GM12878 (cell line): ENCODE results near the gene SMPD3. TPM values are rescaled to one million over a fixed set of nuclear protein-coding genes. Genes with fewer than 3 reads are reported as not detected.

ENCODE experiments used
- ATAC-seq: fragments of 200-7000 bp; cut with Tn5 transposase; 3 replicates; pipeline ENCODE4 v1.9.1; 2020; ENCODE audit warnings: mild to moderate bottlenecking, moderate library complexity
- BruUV-seq: library from RNA; stranded (reverse); fragments of 400-500 nt; replicated peaks from 2 replicates; lab custom pipeline; 2021; lab: Mats Ljungman, UMichigan
- CTCF ChIA-PET: fragments of 300-600 bp; sonication (Branson Sonifier 250); formaldehyde crosslinking; extraction: SDS; loops from one replicate; lab custom pipeline; 2021; ENCODE audit warnings: inconsistent platforms; lab: Yijun Ruan, JAX
- POLR2A ChIA-PET: fragments of 350-600 bp; formaldehyde crosslinking; extraction: SDS; loops from one replicate; lab custom pipeline; 2021; ENCODE audit warnings: inconsistent platforms; lab: Charles Lee
- RAD21 ChIA-PET: fragments of 300-600 bp; sonication (Branson Sonifier 250); formaldehyde crosslinking; loops from one replicate; lab custom pipeline; 2023; ENCODE audit warnings: antibody characterized with exemption; ENCODE audit not compliant: unreplicated experiment; lab: Charles Lee
- SMC1A ChIA-PET: fragments of 300-600 bp; sonication (Branson Sonifier 250); formaldehyde crosslinking; loops from one replicate; lab custom pipeline; 2023; ENCODE audit not compliant: unreplicated experiment, uncharacterized antibody; lab: Charles Lee
- DNase-seq: peaks from one replicate; pipeline ENCODE4 v3.0.0-alpha.2; 2011; ENCODE audit warnings: low read depth, low spot score
- FAIRE-seq: peaks from 3 replicates; lab custom pipeline; 2011; peaks lifted over from hg19 to GRCh38; lab: Jason Lieb, UNC
- H2AFZ ChIP-seq: 2 replicates; pipeline ENCODE4 v1.6.0; 2011; ENCODE audit warnings: low read depth, low read length, control low read depth; ENCODE audit not compliant: control insufficient read depth
- H3K27ac ChIP-seq: 2 replicates; pipeline ENCODE4 v1.5.1; 2011; ENCODE audit warnings: control low read depth; ENCODE audit not compliant: control insufficient read depth, insufficient read depth
- H3K27me3 ChIP-seq, 2 experiments: replicated peaks in 1 of 2; 2 replicates each; pipeline versions ENCODE4 v1.6.0 to v1.6.1; 2011; ENCODE audit warnings: low read length in 1 of 2; ENCODE audit not compliant: control insufficient read depth in 2 of 2, insufficient read depth in 2 of 2
- H3K36me3 ChIP-seq, 2 experiments: 2 replicates each; pipeline ENCODE4 v1.5.1; 2011; ENCODE audit warnings: low read length in 1 of 2; ENCODE audit not compliant: control insufficient read depth in 2 of 2, insufficient read depth in 2 of 2
- H3K4me1 ChIP-seq: 2 replicates; pipeline ENCODE4 v1.6.1; 2011; ENCODE audit warnings: mild to moderate bottlenecking, low read length, moderate library complexity, mixed read lengths; ENCODE audit not compliant: control insufficient read depth, insufficient read depth
- H3K4me2 ChIP-seq: 2 replicates; pipeline ENCODE4 v1.6.0; 2011; ENCODE audit warnings: control low read depth; ENCODE audit not compliant: control insufficient read depth, insufficient read depth
- H3K4me3 ChIP-seq: fragments of 200-600 bp; sonication (generic); 2 replicates; pipeline ENCODE4 v1.5.1; 2016
- H3K79me2 ChIP-seq: 2 replicates; pipeline ENCODE4 v1.6.0; 2011; ENCODE audit warnings: low read length; ENCODE audit not compliant: control insufficient read depth, insufficient read depth
- H3K9ac ChIP-seq: 2 replicates; pipeline ENCODE4 v1.8.0; 2011; ENCODE audit warnings: low read length, control low read depth, mixed read lengths; ENCODE audit not compliant: control insufficient read depth, insufficient read depth
- H3K9me3 ChIP-seq: replicated peaks from 3 replicates; pipeline ENCODE4 v1.5.1; 2011; ENCODE audit warnings: mild to moderate bottlenecking, low read length; ENCODE audit not compliant: control insufficient read depth, insufficient read depth
- H4K20me1 ChIP-seq: 2 replicates; pipeline ENCODE4 v1.6.0; 2011; ENCODE audit not compliant: control insufficient read depth, insufficient read depth
- BMI1 ChIP-seq: fragments of 450-650 bp; IDR thresholded peaks from 2 replicates; pipeline ENCODE4 v1.6.1; 2016; ENCODE audit warnings: mild to moderate bottlenecking, moderate library complexity, borderline replicate concordance
- CTCF ChIP-seq, 3 experiments: IDR thresholded peaks in 2 of 3; conservative IDR thresholded peaks in 1 of 3; 2 replicates each; pipeline ENCODE4 v1.5.1; 2011; ENCODE audit warnings: low read depth in 3 of 3, low read length in 3 of 3, mild to moderate bottlenecking in 3 of 3, control low read depth in 2 of 3, moderate library complexity in 2 of 3, inconsistent platforms in 1 of 3, mixed read lengths in 1 of 3; ENCODE audit not compliant: control insufficient read depth in 2 of 3, insufficient read depth in 1 of 3; ENCODE audit errors: extremely low read depth in 1 of 3
- ELK1 ChIP-seq: IDR thresholded peaks from 2 replicates; pipeline ENCODE4 v1.6.1; 2012; ENCODE audit warnings: low read depth, low read length, improper control_type of control experiment
- HDGF ChIP-seq: fragments of 450-650 bp; IDR thresholded peaks from 2 replicates; pipeline ENCODE4 v1.6.1; 2016; ENCODE audit warnings: antibody characterized with exemption
- MEF2B ChIP-seq: fragments of 450-650 bp; IDR thresholded peaks from 2 replicates; pipeline ENCODE4 v1.6.1; 2018; ENCODE audit warnings: mild to moderate bottlenecking, moderate library complexity; ENCODE audit not compliant: partially characterized antibody, poor library complexity, severe bottlenecking
- NFXL1 ChIP-seq: fragments of 450-650 bp; IDR thresholded peaks from 2 replicates; pipeline ENCODE4 v1.6.1; 2017; ENCODE audit warnings: antibody characterized with exemption, mild to moderate bottlenecking, borderline replicate concordance
- RAD51 ChIP-seq: fragments of 450-650 bp; IDR thresholded peaks from 2 replicates; pipeline ENCODE4 v1.6.1; 2016; ENCODE audit warnings: moderate library complexity, mild to moderate bottlenecking, inconsistent platforms
- SIN3A ChIP-seq: IDR thresholded peaks from 2 replicates; pipeline ENCODE4 v1.6.1; 2012; ENCODE audit warnings: low read depth, low read length, improper control_type of control experiment
- TBL1XR1 ChIP-seq: IDR thresholded peaks from 2 replicates; pipeline ENCODE4 v1.6.1; 2012; ENCODE audit warnings: low read depth, low read length, improper control_type of control experiment
- WRNIP1 ChIP-seq: IDR thresholded peaks from 2 replicates; pipeline ENCODE4 v1.6.1; 2011; ENCODE audit warnings: low read depth, low read length, improper control_type of control experiment, borderline replicate concordance
- WGBS: methylation state at CpG from one replicate; pipeline ENCODE4 v1.1.6; 2016; ENCODE audit warnings: low lambda C conversion rate; ENCODE audit not compliant: insufficient replicate concordance, insufficient coverage; ENCODE audit errors: missing lambda C conversion rate; 5-methylcytosine and 5-hydroxymethylcytosine counted together
- in situ Hi-C: fragments of 300-500 bp; cut with MboI; formaldehyde crosslinking; loops from 9 replicates; pipeline ENCODE4 v1.14.3; 2018; ENCODE audit warnings: mixed read lengths
- intact Hi-C: fragments of 100-400 bp; cut with micrococcal nuclease; formaldehyde crosslinking; loops from one replicate; pipeline ENCODE4 v1.14.2; 2022; ENCODE audit not compliant: unreplicated experiment
- polyA plus RNA-seq, 11 experiments: library from polyadenylated mRNA; depleted of rRNA in 4 of 11; unstranded in 6 of 11; stranded (reverse) in 5 of 11; fragments of >200 nt; fragmentation: Nextera tagmentation in 4 of 11; fragmentation: Illumina TruSeq in 1 of 11; extraction: Ambion mirVana in 4 of 11; extraction: Trizol in 1 of 11; gene quantifications; 1 replicate in 1 of 11; 2 replicates in 10 of 11; pipeline versions ENCODE4 v1.2.1 to v1.2.3, GENCODE V29; 2011 to 2016; ENCODE audit warnings: inconsistent platforms in 2 of 11, missing spikeins in 2 of 11, low read depth in 1 of 11
- total RNA-seq, 4 experiments: library from RNA; depleted of rRNA in 3 of 4; stranded (reverse); fragments of >200 nt in 3 of 4; fragmentation: Illumina TruSeq in 1 of 4; extraction: Trizol in 1 of 4; gene quantifications; 2 replicates each; pipeline versions ENCODE4 v1.2.1 to v1.2.3, GENCODE V29; 2013 to 2021
- TF ChIP-seq, protein P1 (sequence below): fragments of 450-650 bp; IDR thresholded peaks from 2 replicates; pipeline ENCODE4 v1.6.1; 2017; ENCODE audit warnings: low read depth, mild to moderate bottlenecking, moderate library complexity
- TF ChIP-seq, protein P2 (sequence below): IDR thresholded peaks from 2 replicates; pipeline ENCODE4 v1.6.1; 2011; ENCODE audit warnings: low read depth, mild to moderate bottlenecking, low read length, moderate library complexity, borderline replicate concordance; ENCODE audit errors: extremely low read depth

SMPD3 gene
- total and polyA plus RNA-seq, 10 of the 15 experiments (the other 5 are each of a cell fraction or from before 2014, with no cell fraction given) = 0.04 to 2.0 (median 1.2) TPM

- TF ChIP-seq BMI1 = no peak
- TF ChIP-seq, protein P1, sequence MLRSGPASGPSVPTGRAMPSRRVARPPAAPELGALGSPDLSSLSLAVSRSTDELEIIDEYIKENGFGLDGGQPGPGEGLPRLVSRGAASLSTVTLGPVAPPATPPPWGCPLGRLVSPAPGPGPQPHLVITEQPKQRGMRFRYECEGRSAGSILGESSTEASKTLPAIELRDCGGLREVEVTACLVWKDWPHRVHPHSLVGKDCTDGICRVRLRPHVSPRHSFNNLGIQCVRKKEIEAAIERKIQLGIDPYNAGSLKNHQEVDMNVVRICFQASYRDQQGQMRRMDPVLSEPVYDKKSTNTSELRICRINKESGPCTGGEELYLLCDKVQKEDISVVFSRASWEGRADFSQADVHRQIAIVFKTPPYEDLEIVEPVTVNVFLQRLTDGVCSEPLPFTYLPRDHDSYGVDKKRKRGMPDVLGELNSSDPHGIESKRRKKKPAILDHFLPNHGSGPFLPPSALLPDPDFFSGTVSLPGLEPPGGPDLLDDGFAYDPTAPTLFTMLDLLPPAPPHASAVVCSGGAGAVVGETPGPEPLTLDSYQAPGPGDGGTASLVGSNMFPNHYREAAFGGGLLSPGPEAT = no peak
- no peak for TF ChIP-seq HDGF
- TF ChIP-seq NFXL1 = no peak
Measured at GRCh38 chr16:68412061-68412460, 36.2 kb downstream of the SMPD3 start (continued).

GRCh38 chr16:68411086-68411485, 37.2 kb downstream of the SMPD3 start:
- H3K9ac ChIP-seq = no peak overlapping the region
- in situ Hi-C loops (no loop called here), intact Hi-C loops (no loop called here)
- POLR2A ChIA-PET = no interaction called here
- no peaks in the 10 kb centered on the region for H3K27me3 ChIP-seq
- H2AFZ ChIP-seq = no peak overlapping the region
- no peaks in the 10 kb centered on the region for H3K9me3 ChIP-seq
- H3K27ac ChIP-seq = no peak overlapping the region
- ATAC-seq (no peak), DNase-seq (no peak), FAIRE-seq (no peak)
- WGBS = 69% methylated on average over 2 of the region's 2 CpGs
- RAD21 ChIA-PET = no interaction called here
- no peaks in the 10 kb centered on the region for H3K36me3 ChIP-seq
- no peaks in the 10 kb centered on the region for H3K79me2 ChIP-seq
- no peak overlapping the region for H3K4me2 ChIP-seq
- SMC1A ChIA-PET = interaction anchor here (2.6 kb wide), 1 partner anchor 15 kb away, joined by 7 read pairs; no protein-coding TSS in a partner anchor
- no peak overlapping the region for H3K4me3 ChIP-seq
- H3K4me1 ChIP-seq = no peaks in the 10 kb centered on the region
- no TSS peak for BruUV-seq
- no peaks in the 10 kb centered on the region for H4K20me1 ChIP-seq
- CTCF ChIA-PET = interaction anchor here (0.6 kb wide), 1 partner anchor 260 kb away, joined by 3 read pairs; no protein-coding TSS in a partner anchor
- TF ChIP-seq CTCF (IDR thresholded peaks at IDR 0.05 in 2 of 3, conservative IDR thresholded peaks at IDR 0.05 in 1 of 3; ENCODE audit: control insufficient read depth in 2 of 3, extremely low read depth in 1 of 3, insufficient read depth in 1 of 3, low read depth in 3 of 3, low read length in 3 of 3) (no peak), RAD51 (no peak), WRNIP1 (no peak), TBL1XR1 (no peak), MEF2B (no peak), ELK1 (no peak), SIN3A (no peak)
- TF ChIP-seq, protein P2, sequence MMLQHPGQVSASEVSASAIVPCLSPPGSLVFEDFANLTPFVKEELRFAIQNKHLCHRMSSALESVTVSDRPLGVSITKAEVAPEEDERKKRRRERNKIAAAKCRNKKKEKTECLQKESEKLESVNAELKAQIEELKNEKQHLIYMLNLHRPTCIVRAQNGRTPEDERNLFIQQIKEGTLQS = no peak
